Stimulated activated CD4-positive, alpha-beta T cell treated with anti-CD3 and anti-CD28 coated beads, Interleukin-4, amount 100 ng/mL, for 48 hours (primary cell): ENCODE results near the gene C1QTNF5.

ENCODE experiments used
- DNase-seq, 2 donors: peaks; one replicate each; pipeline ENCODE4 v3.0.0-alpha.2; 2020; ENCODE audit warnings: low read depth in 2 of 2

C1QTNF5 gene

GRCh38 chr11:119359365-119360214, 18.9 kb upstream of the C1QTNF5 start:
- no peak for DNase-seq

GRCh38 chr11:119357074-119357473, 16.4 kb upstream of the C1QTNF5 start:
- DNase-seq: no peak

GRCh38 chr11:119356349-119357031, 15.8 kb upstream of the C1QTNF5 start:
- DNase-seq: peak; percentile 66 to 70

GRCh38 chr11:119355091-119355843, 14.6 kb upstream of the C1QTNF5 start:
- no peak for DNase-seq

- no peak for DNase-seq
Observed at GRCh38 chr11:119352857-119353260, 12.2 kb upstream of the C1QTNF5 start.

- no peak for DNase-seq
Observed at GRCh38 chr11:119351232-119351631, 10.5 kb upstream of the C1QTNF5 start.

GRCh38 chr11:119350302-119350701, 9.6 kb upstream of the C1QTNF5 start:
- no peak for DNase-seq

GRCh38 chr11:119347940-119348605, 7.4 kb upstream of the C1QTNF5 start:
- DNase-seq: no peak

GRCh38 chr11:119347242-119347641, 6.6 kb upstream of the C1QTNF5 start:
- no peak for DNase-seq

- DNase-seq: no peak
Observed at GRCh38 chr11:119346605-119347004, 5.9 kb upstream of the C1QTNF5 start, which contains the start of gene MFRP. Gene MFRP (minus strand): TSS chr11:119346705. CDS start chr11:119346513, 192 bp downstream.

GRCh38 chr11:119345685-119346084, 5.0 kb upstream of the C1QTNF5 start:
- DNase-seq: no peak

GRCh38 chr11:119344291-119345010, 3.8 kb upstream of the C1QTNF5 start:
- no peak for DNase-seq

GRCh38 chr11:119343726-119344125, 3.0 kb upstream of the C1QTNF5 start:
- DNase-seq: no peak

- no peak for DNase-seq
Observed at GRCh38 chr11:119342362-119343130, 1.9 kb upstream of the C1QTNF5 start.

GRCh38 chr11:119342023-119342300, 1.3 kb upstream of the C1QTNF5 start:
- no peak for DNase-seq

GRCh38 chr11:119341222-119342022, 739 bp upstream of the C1QTNF5 start:
- DNase-seq: no peak

GRCh38 chr11:119339589-119340334, 921 bp downstream of the C1QTNF5 start:
- DNase-seq: peak in 1 of 2 donors; percentile 49

- no peak for DNase-seq
Observed at GRCh38 chr11:119338965-119339588, 1.6 kb downstream of the C1QTNF5 start.
